ENCODE data around the gene HIVEP3. TPM values are rescaled to one million over a fixed set of nuclear protein-coding genes. Genes with fewer than 3 reads are reported as not detected.

Gene HIVEP3
- total RNA-seq, 1 donor from 2014 or later = 1.2 TPM

- H3K27me3 Mint-ChIP-seq (ENCODE audit: low read depth) = peaks cover 3% of the 10 kb centered on the region
- TF ChIP-seq, protein P1, sequence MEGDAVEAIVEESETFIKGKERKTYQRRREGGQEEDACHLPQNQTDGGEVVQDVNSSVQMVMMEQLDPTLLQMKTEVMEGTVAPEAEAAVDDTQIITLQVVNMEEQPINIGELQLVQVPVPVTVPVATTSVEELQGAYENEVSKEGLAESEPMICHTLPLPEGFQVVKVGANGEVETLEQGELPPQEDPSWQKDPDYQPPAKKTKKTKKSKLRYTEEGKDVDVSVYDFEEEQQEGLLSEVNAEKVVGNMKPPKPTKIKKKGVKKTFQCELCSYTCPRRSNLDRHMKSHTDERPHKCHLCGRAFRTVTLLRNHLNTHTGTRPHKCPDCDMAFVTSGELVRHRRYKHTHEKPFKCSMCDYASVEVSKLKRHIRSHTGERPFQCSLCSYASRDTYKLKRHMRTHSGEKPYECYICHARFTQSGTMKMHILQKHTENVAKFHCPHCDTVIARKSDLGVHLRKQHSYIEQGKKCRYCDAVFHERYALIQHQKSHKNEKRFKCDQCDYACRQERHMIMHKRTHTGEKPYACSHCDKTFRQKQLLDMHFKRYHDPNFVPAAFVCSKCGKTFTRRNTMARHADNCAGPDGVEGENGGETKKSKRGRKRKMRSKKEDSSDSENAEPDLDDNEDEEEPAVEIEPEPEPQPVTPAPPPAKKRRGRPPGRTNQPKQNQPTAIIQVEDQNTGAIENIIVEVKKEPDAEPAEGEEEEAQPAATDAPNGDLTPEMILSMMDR (conservative IDR thresholded peaks at IDR 0.05) = no peak
- no peaks in the 10 kb centered on the region for H3K9me3 Mint-ChIP-seq
- H3K27ac Mint-ChIP-seq (ENCODE audit: unreplicated experiment) = no peak overlapping the region
- no peaks in the 10 kb centered on the region for H3K36me3 Mint-ChIP-seq (ENCODE audit: low read depth)
- no peaks in the 10 kb centered on the region for H3K4me1 Mint-ChIP-seq
- no peak overlapping the region for H3K4me3 Mint-ChIP-seq
- no peak for DNase-seq (ENCODE audit: low read depth, low spot score)
Measured at GRCh38 chr1:41537788-41538351, 380.9 kb downstream of the HIVEP3 start.

- H3K27me3 Mint-ChIP-seq (ENCODE audit: low read depth) = peaks cover under 1% of the 10 kb centered on the region
- H3K9me3 Mint-ChIP-seq = peaks cover 4% of the 10 kb centered on the region
- H3K36me3 Mint-ChIP-seq (ENCODE audit: low read depth) = no peaks in the 10 kb centered on the region
- H3K27ac Mint-ChIP-seq (ENCODE audit: unreplicated experiment) = peak overlapping the region; percentile 30
- TF ChIP-seq, protein P1 (conservative IDR thresholded peaks at IDR 0.05) = no peak
- no peak for DNase-seq (ENCODE audit: low read depth, low spot score)
- no peaks in the 10 kb centered on the region for H3K4me1 Mint-ChIP-seq
- H3K4me3 Mint-ChIP-seq = no peak overlapping the region
Measured at GRCh38 chr1:41537251-41537650, 381.5 kb downstream of the HIVEP3 start.

- TF ChIP-seq, protein P1 (conservative IDR thresholded peaks at IDR 0.05) = no peak
- H3K4me3 Mint-ChIP-seq = no peak overlapping the region
- no peaks in the 10 kb centered on the region for H3K4me1 Mint-ChIP-seq
- DNase-seq (ENCODE audit: low read depth, low spot score) = no peak
- H3K9me3 Mint-ChIP-seq = peaks cover 4% of the 10 kb centered on the region
- no peaks in the 10 kb centered on the region for H3K36me3 Mint-ChIP-seq (ENCODE audit: low read depth)
- H3K27ac Mint-ChIP-seq (ENCODE audit: unreplicated experiment) = no peak overlapping the region
- no peaks in the 10 kb centered on the region for H3K27me3 Mint-ChIP-seq (ENCODE audit: low read depth)
Measured at GRCh38 chr1:41536361-41536802, 382.3 kb downstream of the HIVEP3 start.

DNA sequence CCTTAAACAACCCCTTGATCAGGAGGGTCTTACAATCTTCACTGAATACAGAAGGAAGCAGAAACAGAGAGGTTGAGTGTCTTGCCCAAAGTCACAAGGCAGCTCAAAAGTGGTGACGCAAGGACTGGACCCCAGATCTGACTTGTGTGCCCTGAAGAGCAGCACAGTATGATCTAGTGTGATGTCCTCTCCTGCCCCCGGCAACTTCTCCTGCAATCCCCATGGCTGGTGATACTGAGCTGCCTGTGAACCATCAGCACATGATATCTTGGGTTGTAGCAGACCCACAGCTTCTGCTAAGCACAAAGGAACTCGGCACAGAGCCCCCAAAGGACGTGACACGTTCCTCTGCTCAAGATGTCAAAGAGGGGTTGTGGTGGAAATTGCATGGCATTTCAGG lies 383.0 kb downstream of the HIVEP3 start:
- peaks cover 4% of the 10 kb centered on the region for H3K9me3 Mint-ChIP-seq
- H3K4me3 Mint-ChIP-seq = no peak overlapping the region
- H3K27ac Mint-ChIP-seq (ENCODE audit: unreplicated experiment) = no peak overlapping the region
- H3K4me1 Mint-ChIP-seq = no peaks in the 10 kb centered on the region
- TF ChIP-seq, protein P1 (conservative IDR thresholded peaks at IDR 0.05) = no peak
- peaks cover 3% of the 10 kb centered on the region for H3K27me3 Mint-ChIP-seq (ENCODE audit: low read depth)
- no peaks in the 10 kb centered on the region for H3K36me3 Mint-ChIP-seq (ENCODE audit: low read depth)
- no peak for DNase-seq (ENCODE audit: low read depth, low spot score)

DNA sequence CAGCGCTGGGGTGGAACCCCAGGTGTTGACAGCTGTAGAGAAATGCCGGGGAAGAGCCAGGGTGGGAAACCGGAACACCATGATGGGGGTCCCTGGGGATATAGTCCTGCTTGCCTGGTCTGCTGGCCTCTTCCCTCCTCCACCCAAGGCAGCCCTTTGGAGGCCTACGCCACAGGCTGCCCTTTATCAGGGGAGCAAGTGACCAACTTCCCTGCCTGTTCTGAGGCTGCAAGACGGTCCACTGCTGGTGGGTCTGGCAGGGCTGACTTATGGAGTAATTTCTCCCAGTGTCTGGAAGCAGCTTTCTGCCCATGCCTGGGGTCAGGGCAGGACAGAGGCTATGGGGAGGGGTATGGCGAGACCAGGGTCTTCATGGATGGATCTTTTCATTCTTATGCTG lies 383.4 kb downstream of the HIVEP3 start:
- H3K27ac Mint-ChIP-seq (ENCODE audit: unreplicated experiment) = peak overlapping the region; percentile 37
- DNase-seq (ENCODE audit: low read depth, low spot score) = no peak
- no peaks in the 10 kb centered on the region for H3K4me1 Mint-ChIP-seq
- peaks cover 3% of the 10 kb centered on the region for H3K27me3 Mint-ChIP-seq (ENCODE audit: low read depth)
- H3K9me3 Mint-ChIP-seq = peaks cover 4% of the 10 kb centered on the region
- H3K36me3 Mint-ChIP-seq (ENCODE audit: low read depth) = no peaks in the 10 kb centered on the region
- no peak overlapping the region for H3K4me3 Mint-ChIP-seq
- TF ChIP-seq, protein P1 (conservative IDR thresholded peaks at IDR 0.05) = no peak

All from neural crest cell (in vitro differentiated cells).